NCI-H2171 treated with DMSO at 0.1 percent for 48 hours (cell line): Measurements from ENCODE around the gene LRTM1.

Experiments
- DNase-seq: peaks from one replicate; lab custom pipeline; 2025; lab: John Stamatoyannopoulos, UW

The LRTM1 gene

GRCh38 chr3:54928046-54928770 is at the start of gene LRTM1:
Gene LRTM1, minus strand, starts transcription at chr3:54928059. Its CDS starts 148 bp downstream, at chr3:54927911.
- no peak for DNase-seq

- DNase-seq = no peak
Measured at GRCh38 chr3:54977439-54977838, 49.6 kb upstream of the LRTM1 start.

- no peak for DNase-seq
Measured at GRCh38 chr3:54970895-54971294, 43.0 kb upstream of the LRTM1 start.

GRCh38 chr3:54969652-54970051 is 41.8 kb upstream of the LRTM1 start:
- DNase-seq = peak; percentile 94

- DNase-seq = peak; percentile 69
Measured at GRCh38 chr3:54968546-54969172, 40.8 kb upstream of the LRTM1 start.

GRCh38 chr3:54967731-54968161 is 39.9 kb upstream of the LRTM1 start:
- DNase-seq = no peak

- DNase-seq = peak; percentile 13
Measured at GRCh38 chr3:54966979-54967378, 39.1 kb upstream of the LRTM1 start.

- DNase-seq = no peak
Measured at GRCh38 chr3:54965746-54966145, 37.9 kb upstream of the LRTM1 start.

- no peak for DNase-seq
Measured at GRCh38 chr3:54964081-54964480, 36.2 kb upstream of the LRTM1 start.

GRCh38 chr3:54963641-54964040 is 35.8 kb upstream of the LRTM1 start:
- no peak for DNase-seq

GRCh38 chr3:54962200-54962599 is 34.3 kb upstream of the LRTM1 start:
- DNase-seq = no peak

- DNase-seq = no peak
Measured at GRCh38 chr3:54960701-54961100, 32.8 kb upstream of the LRTM1 start.

GRCh38 chr3:54960082-54960481 is 32.2 kb upstream of the LRTM1 start:
- no peak for DNase-seq

- no peak for DNase-seq
Measured at GRCh38 chr3:54957711-54958110, 29.9 kb upstream of the LRTM1 start.

- no peak for DNase-seq
Measured at GRCh38 chr3:54955941-54956340, 28.1 kb upstream of the LRTM1 start.

GRCh38 chr3:54955496-54955895 is 27.6 kb upstream of the LRTM1 start:
- DNase-seq = no peak

- no peak for DNase-seq
Measured at GRCh38 chr3:54954521-54954920, 26.7 kb upstream of the LRTM1 start.

GRCh38 chr3:54954022-54954421 is 26.2 kb upstream of the LRTM1 start:
- DNase-seq = no peak

GRCh38 chr3:54951405-54951804 is 23.5 kb upstream of the LRTM1 start:
- no peak for DNase-seq

- no peak for DNase-seq
Measured at GRCh38 chr3:54950391-54951003, 22.6 kb upstream of the LRTM1 start.

GRCh38 chr3:54949491-54950044 is 21.7 kb upstream of the LRTM1 start:
- DNase-seq = peak; percentile 40

- no peak for DNase-seq
Measured at GRCh38 chr3:54941690-54942362, 14.0 kb upstream of the LRTM1 start.
